PC-9 (cell line): ENCODE results near the gene FBH1.

Source experiments
- EZH2 ChIP-seq: fragments of 200-600 bp; sonication (generic); IDR thresholded peaks from 2 replicates; pipeline ENCODE4 v1.8.0; 2017; ENCODE audit warnings: antibody characterized with exemption, low read depth
- TF ChIP-seq, protein P1 (sequence below): fragments of 200-600 bp; sonication (generic); conservative IDR thresholded peaks from 2 replicates; pipeline ENCODE4 v1.6.1; 2017; ENCODE audit warnings: mixed run types, antibody characterized with exemption, mild to moderate bottlenecking, moderate library complexity

DNA sequence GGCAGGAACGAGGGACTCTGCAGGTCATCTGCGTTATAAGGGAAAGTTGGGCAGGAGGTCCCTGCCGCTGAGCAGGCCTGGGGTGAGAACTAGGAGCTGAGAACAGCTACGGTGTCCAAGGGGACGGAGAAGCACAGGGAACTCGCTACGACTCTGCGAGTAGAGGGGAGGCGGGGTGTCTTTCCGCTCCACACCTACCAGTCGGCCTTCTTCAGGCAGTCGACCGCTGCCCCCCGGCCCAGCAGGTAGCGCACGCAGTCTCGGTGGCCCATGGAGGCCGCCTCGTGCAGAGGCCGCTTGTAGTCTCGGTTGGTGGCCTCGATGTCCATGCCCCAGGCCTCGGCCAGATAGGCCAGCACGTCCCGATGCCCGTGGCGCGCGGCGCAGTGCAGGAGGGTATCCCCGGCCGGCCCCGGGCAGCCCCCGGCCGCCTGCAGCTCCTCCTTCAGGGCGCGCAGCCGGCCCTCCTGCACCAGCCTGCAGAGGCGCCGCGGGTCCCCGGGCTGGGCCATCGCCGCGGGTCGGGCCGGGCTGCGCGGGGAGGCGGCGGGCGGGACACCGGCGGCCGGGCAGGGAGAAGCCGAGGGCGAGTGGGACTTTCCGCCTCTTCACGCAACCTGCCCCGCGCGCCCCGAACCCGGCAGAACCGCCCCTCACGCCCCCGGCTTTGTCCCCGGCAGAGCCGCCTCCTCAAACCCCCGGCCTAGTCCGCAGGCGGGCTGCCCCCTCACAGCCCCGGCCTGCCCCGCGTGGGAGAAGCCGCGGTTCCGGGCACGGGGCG lies 1.0 kb upstream of the FBH1 start:
- TF ChIP-seq, protein P1, sequence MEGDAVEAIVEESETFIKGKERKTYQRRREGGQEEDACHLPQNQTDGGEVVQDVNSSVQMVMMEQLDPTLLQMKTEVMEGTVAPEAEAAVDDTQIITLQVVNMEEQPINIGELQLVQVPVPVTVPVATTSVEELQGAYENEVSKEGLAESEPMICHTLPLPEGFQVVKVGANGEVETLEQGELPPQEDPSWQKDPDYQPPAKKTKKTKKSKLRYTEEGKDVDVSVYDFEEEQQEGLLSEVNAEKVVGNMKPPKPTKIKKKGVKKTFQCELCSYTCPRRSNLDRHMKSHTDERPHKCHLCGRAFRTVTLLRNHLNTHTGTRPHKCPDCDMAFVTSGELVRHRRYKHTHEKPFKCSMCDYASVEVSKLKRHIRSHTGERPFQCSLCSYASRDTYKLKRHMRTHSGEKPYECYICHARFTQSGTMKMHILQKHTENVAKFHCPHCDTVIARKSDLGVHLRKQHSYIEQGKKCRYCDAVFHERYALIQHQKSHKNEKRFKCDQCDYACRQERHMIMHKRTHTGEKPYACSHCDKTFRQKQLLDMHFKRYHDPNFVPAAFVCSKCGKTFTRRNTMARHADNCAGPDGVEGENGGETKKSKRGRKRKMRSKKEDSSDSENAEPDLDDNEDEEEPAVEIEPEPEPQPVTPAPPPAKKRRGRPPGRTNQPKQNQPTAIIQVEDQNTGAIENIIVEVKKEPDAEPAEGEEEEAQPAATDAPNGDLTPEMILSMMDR, result no peak
- TF ChIP-seq EZH2, result no peak
